Measurements from ENCODE around the gene PIK3CB.
"Not testable (repeated sequence)": the region's sequence is repeated elsewhere in the genome, so short reads cannot be mapped to it uniquely, and the experiment has no call there.

PIK3CB gene

DNA sequence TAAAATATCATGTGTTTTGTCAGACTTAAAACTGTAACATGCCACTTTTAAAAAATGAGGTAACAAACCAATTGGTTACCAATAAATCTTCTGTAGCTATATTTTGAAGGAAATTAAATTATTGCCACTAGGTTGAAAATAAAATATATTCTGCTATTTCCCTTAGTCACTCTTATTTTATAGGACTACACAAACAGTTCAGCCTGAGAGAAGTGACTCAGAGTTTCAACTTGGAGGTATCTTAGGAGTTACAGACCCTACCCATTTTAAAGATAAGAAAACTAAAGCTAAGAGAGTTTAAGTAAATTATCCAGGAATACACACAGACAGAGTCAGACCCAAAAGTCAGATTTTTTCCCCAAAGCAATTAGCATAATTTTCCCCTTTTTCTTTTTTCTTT is 65.1 kb downstream of the PIK3CB start:
- H3K27ac ChIP-seq: peak overlapping the region; percentile 5
- DNase-seq (ENCODE audit: low read depth, low spot score): no peak

GRCh38 chr3:138768946-138769345 is 65.8 kb downstream of the PIK3CB start:
- no peak overlapping the region for H3K27ac ChIP-seq
- DNase-seq (ENCODE audit: low read depth, low spot score): no peak

DNA sequence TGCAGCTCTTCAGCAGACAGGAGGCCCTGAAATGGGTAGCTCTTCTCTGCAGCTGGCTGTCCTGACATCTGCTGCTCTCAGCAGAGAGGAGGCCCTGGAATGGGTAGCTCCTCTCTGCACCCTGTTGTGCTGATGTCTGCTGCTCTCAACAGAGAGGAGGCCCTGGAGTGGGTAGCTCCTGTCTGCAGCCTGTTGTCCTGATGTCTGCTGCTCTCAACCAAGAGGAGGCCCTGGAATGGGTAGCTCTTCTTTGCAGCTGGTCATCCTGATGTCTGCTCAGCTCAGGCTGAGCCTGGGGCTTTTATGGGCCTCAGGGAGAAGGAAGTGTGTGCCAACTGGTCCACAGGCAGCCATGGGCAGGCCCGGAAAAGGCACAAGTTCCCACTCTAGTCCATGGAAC is 66.6 kb downstream of the PIK3CB start:
- DNase-seq (ENCODE audit: low read depth, low spot score): no peak
- no peak overlapping the region for H3K27ac ChIP-seq

DNA sequence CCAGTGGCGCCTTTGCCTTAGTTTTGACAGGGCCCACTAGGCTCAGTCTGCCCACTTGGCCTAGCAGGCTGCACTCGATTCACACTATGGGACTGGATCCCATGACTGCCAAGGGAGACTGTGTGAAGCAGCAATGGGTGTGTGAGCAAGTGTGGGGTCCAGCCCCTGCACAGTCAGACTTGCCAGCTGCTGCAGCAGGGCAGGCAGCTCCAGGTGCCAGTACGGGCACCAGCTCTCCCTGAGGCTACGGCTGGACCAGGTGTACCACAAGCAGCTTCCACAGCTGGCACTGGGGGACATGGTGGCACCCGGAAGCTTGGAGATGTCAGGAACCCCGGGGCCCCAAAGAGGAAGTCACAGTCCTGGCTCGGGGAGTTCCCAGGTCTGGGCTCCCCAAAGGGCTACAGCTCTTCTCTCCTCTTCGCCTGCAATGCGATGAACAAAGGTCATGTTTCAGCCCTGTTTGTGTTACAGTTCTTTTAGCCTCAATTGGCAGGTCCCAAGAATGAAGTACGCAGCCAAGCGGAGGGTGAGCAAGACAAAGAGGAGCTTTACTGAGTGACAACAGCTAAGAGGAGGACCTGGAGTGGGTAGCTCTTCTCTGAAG is 67.1 kb downstream of the PIK3CB start:
- DNase-seq (ENCODE audit: low read depth, low spot score): no peak
- H3K27ac ChIP-seq: no peak overlapping the region

DNA sequence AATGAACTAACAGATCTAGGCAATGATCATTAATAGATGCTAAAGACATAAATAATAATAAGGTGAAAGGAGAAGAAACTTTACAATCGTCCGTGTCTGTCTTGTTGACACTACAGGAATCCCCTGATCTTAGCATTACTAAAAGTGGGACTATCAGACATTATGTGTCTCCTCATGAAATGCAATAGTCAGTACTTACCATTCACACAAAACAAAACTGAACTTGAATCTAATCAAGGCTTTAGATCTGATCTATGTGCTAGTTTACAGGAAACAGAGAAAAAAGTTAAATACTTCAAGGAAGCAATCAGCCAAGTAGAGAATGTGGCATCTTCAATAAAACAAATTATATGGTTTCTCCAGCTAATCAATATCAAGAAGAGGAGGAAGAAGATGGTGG is 73.7 kb downstream of the PIK3CB start:
- H3K27ac ChIP-seq: no peak overlapping the region

DNA sequence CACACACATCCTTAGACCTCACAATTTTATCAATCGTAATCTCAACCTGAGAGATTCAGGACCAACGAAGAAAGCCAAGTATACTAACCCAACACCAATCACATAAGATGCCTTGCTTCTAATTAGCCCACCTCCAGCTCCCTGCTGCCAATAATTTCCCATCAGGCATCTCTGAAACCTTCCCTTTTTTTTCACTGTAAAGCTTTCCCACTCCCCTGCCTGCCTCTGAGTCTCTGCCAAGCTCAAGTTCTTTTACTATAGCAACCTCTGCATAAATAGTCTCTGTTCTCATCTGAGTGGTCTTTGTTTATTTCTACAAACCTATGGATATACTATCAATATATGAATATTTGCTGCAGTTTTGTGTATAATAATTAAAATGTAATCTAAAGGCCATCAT is 86.5 kb downstream of the PIK3CB start:
- H3K27ac ChIP-seq: no peak overlapping the region
- no peak for DNase-seq (ENCODE audit: low read depth, low spot score)

More for the DNA sequence above, 73.7 kb downstream of the PIK3CB start:
- no peak for DNase-seq (ENCODE audit: low read depth, low spot score)

DNA sequence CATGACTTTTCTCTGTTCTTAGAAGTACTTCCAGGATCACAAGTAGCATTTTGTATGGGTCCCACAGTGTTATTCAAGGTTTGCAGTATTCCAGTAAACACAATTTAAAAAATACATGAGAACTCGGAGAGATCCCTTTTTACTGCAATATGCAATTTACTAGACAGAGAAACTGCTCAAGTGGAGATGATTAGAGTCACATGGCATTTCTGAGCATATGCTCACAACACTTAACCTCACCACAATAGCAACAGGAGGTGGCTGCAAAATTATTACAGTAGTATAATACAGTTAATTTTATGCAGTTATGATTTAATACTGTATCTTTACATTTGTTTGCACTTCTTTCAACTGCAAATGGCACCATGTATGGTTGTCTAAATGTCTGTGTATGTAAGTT is 87.5 kb downstream of the PIK3CB start:
- H3K27ac ChIP-seq: no peak overlapping the region
- no peak for DNase-seq (ENCODE audit: low read depth, low spot score)

- H3K27ac ChIP-seq: no peak overlapping the region
- no peak for DNase-seq (ENCODE audit: low read depth, low spot score)
Measured at GRCh38 chr3:138740072-138740471, 94.7 kb downstream of the PIK3CB start.

- no peak overlapping the region for H3K27ac ChIP-seq
- DNase-seq (ENCODE audit: low read depth, low spot score): no peak
Measured at GRCh38 chr3:138732456-138732855, 102.3 kb downstream of the PIK3CB start.

DNA sequence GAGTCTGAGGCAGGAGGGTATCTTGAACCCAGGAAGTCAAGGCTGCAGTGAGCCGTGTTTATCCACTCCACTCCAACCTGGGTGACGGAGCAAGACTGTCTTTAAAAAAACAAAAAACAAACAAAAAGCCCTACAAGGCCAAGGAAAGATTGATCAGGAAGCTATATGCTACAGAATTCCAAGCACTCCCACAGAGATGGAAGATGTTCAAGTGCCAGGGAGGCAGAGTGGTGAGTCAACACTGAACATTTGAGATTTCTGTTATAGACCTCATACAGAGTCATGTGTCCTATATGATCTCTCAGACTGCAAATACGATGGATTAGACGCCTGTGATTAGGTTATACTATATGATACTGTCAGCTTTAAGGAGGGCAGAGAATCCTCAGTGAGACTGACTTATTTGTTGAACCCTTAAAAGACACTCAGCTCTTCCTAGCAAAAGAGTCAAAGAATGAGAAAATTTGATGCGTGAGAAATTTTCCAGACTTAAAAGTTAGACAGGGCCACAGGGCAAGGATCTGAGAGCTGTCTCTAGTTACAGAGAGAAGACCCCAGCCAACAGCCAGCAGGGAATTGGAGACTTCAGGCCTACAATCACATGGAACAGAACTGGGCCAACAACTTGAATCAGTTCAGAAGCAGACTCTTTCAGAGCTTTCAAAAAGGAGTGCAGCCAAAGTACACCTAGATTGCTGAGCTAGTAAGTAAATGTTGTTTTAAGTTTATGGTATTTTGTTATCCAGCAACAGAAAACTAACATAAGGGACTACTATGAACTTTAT is 107.6 kb downstream of the PIK3CB start:
- H3K27ac ChIP-seq: no peak overlapping the region
- DNase-seq (ENCODE audit: low read depth, low spot score): no peak

- DNase-seq (ENCODE audit: low read depth, low spot score); H3K27ac ChIP-seq: not testable (repeated sequence)
Measured at GRCh38 chr3:138726042-138726441, 108.7 kb downstream of the PIK3CB start.

GRCh38 chr3:138725116-138725515 is 109.6 kb downstream of the PIK3CB start:
- H3K27ac ChIP-seq: no peak overlapping the region
- DNase-seq (ENCODE audit: low read depth, low spot score): no peak

DNA sequence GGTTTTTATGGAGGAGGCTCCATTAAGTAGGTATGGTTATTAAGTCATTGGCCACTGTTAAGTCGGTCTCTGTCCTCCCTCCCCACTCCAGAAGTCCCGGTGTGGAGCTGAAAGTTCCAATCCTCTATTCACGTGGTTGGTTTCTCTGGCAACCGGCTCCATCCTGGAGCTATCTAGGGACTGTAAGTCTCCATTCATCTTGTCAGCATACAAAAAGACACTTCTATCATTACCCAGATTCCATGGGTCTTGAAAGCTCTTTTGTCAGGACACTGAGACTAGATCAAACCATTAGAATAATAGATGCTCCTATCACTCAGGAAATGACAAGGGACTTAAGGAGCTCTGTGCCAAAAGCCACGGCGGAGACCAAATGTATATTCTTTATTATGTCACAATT is 110.3 kb downstream of the PIK3CB start:
- DNase-seq (ENCODE audit: low read depth, low spot score): no peak
- H3K27ac ChIP-seq: no peak overlapping the region

DNA sequence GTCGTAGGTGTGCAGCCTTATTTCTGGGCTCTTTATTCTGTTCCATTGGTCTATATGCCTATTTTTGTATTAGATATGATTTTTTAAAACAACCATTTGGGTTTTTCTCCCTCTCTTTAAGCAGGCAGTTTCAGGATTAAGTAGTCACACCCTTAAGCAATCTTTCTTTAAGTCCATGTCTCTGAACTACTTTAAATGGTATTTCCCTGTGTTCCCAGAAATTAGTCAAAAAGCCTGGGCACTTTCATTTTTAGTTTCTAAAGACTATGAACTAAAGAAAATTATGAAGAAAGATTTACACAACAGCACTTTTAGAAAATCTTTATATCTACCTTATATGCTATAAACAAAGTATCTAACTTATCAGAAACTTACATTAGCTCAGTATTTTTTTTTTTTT is 115.9 kb downstream of the PIK3CB start:
- no peak for DNase-seq (ENCODE audit: low read depth, low spot score)

DNA sequence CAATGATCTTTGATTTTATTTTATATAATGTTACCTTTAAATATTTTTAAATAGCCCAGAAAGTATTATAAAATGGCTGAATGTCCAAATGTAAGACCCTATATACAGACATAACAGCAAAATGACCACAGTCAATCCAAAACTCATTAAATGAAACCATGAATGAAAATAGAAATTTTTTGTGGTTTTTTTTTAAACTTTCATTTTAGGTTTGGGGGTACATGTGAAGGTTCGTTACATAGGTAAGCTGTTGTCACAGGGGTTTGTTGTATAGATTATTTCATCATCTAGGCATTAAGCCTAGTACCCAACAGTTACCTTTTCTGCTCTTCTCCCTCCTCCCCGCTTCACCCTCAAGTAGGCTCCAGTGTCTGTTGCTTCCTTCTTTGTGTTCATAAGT is 117.4 kb downstream of the PIK3CB start:
- no peak overlapping the region for H3K27ac ChIP-seq
- no peak for DNase-seq (ENCODE audit: low read depth, low spot score)

More for the DNA sequence above, 115.9 kb downstream of the PIK3CB start:
- no peak overlapping the region for H3K27ac ChIP-seq

- H3K27ac ChIP-seq: no peak overlapping the region
- no peak for DNase-seq (ENCODE audit: low read depth, low spot score)
Measured at GRCh38 chr3:138712086-138712485, 122.6 kb downstream of the PIK3CB start.

DNA sequence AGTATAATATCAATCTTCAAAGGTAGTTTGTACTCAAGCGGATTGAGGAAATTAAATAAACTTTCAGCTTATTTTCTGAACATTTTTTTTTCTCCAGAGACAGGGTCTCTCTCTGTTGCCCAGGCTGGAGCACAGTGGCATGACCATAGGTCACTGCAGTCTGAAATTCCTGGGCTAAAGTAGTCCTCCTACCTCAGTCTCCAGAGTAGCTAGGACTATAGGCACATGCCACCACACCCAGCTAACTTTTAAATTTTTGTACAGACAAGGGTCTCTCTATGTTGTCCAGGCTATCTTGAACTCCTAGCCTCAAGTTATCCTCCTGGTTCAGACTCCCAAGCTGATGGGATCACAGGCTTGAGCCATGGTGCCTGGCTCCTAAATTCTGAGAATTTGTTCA is 129.1 kb downstream of the PIK3CB start:
- H3K27ac ChIP-seq: no peak overlapping the region
- no peak for DNase-seq (ENCODE audit: low read depth, low spot score)

GRCh38 chr3:138696666-138697370 is 137.9 kb downstream of the PIK3CB start:
- DNase-seq (ENCODE audit: low read depth, low spot score): no peak
- H3K27ac ChIP-seq: no peak overlapping the region

- H3K27ac ChIP-seq: peak overlapping the region; percentile 19
- peak; percentile 64 for DNase-seq (ENCODE audit: low read depth, low spot score)
Measured at GRCh38 chr3:138694287-138695007, 140.3 kb downstream of the PIK3CB start.

DNA sequence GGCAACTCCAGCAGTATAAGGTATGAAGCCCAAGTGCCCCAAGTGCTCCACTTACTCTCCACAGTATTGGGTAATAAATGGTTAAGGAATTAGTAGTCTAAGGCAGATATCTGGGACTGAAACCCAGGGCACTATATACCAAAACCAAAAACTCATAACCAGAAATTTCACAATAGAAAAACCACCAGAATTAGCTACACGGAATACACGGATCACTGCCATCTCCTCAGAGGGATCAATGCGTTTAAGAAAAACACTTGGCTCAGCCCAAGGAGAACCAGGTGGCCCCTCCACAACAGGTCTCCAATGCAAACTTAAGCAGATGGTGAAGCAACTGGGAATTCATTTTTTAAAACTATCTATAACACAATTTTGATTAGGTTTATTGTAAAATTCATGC is 142.6 kb downstream of the PIK3CB start:
- DNase-seq (ENCODE audit: low read depth, low spot score): no peak

GRCh38 chr3:138691351-138691750 is 143.4 kb downstream of the PIK3CB start:
- no peak for DNase-seq (ENCODE audit: low read depth, low spot score)
- no peak overlapping the region for H3K27ac ChIP-seq

More for the DNA sequence above, 142.6 kb downstream of the PIK3CB start:
- no peak overlapping the region for H3K27ac ChIP-seq
